Endometrium (tissue), 2 donors: Measurements from ENCODE around the gene IFNA13.
A peak's percentile ranks its signal among the peaks of the same experiment; 100 is the strongest.
"Not testable (repeated sequence)": the region's sequence is repeated elsewhere in the genome, so short reads cannot be mapped to it uniquely, and the experiment has no call there.

Source experiments
- FAIRE-seq: peaks from 2 replicates; lab custom pipeline; 2012; peaks lifted over from hg19 to GRCh38; lab: Jason Lieb, UNC
- donor health status: control.
- donor health status: control.

Gene IFNA13

GRCh38 chr9:21367957-21368356 lies at the start of gene IFNA13:
Gene IFNA13, minus strand, starts transcription at chr9:21368057. Its CDS starts 47 bp downstream, at chr9:21368010.
- FAIRE-seq = no peak

DNA sequence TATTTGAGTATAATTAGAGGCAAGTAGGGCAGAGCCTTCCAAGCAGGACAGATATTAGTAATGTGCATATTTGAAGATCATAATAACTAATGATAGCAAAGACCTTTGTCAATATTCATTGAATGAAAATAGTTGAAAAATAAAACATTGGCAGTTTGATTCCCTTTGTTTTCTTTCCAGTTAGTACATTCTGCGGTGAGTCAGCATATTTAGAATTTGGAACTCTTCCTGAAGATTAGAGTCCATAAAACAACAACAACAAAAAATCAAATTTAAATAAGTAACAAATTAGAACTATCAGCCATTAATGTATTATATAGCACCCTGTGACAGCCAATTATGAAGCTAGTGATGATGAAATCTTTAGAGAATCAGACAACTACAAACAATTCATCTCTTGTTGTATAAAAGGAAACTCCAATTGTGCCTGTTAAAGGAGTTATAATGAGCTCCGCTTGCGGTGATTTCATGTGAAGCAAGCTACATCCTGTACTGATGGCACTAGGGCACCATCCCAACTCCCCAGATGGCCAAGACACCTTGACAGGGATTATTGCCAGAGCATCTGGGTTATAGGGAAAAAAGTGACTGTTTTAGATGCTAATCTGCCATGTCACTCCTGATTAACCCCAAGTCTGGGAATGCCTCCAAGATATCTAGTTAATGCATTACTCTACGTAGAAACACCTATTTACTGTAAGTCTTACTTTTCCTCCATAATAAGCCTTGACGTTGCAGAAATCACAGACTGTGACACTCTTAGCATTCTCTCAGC lies 47.8 kb upstream of the IFNA13 start:
- no peak for FAIRE-seq

DNA sequence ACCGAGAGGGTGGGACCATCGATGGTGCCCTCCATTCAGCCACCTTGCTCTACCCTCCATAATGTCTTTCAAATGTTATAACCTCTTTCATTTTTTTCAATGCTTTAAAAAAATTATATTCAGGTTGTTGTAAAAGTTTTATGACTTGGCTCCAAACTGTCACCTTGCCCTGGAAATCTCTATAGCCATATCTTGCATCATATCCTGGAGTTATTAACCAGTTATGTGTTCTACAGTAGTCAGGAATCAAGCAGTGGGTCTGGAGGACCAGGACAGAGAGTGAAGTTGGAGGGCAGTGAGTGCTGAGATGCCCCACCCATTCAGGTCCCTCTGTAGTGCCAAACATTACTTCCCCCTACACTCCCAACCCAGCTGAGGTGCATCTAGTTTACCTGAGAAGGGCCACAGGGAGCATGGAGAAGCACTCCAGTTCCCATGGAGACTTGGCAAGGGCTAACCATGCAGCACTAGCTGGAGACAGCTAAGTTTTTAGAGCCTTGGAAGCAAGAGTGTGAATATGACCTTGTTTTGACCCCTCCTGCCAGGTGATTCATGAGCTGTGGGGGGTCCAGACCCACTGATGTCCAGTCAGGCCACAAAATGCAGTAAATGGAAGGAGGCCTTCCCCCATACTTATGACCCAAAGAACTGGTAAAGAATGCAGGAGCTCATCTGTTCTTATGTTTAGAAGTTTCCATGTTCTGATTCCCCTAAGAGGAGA lies 46.5 kb upstream of the IFNA13 start:
- FAIRE-seq = no peak

GRCh38 chr9:21413624-21414023 lies 45.8 kb upstream of the IFNA13 start:
- FAIRE-seq = no peak

GRCh38 chr9:21413151-21413550 lies 45.3 kb upstream of the IFNA13 start:
- FAIRE-seq = no peak

GRCh38 chr9:21412107-21412506 lies 44.2 kb upstream of the IFNA13 start:
- no peak for FAIRE-seq

DNA sequence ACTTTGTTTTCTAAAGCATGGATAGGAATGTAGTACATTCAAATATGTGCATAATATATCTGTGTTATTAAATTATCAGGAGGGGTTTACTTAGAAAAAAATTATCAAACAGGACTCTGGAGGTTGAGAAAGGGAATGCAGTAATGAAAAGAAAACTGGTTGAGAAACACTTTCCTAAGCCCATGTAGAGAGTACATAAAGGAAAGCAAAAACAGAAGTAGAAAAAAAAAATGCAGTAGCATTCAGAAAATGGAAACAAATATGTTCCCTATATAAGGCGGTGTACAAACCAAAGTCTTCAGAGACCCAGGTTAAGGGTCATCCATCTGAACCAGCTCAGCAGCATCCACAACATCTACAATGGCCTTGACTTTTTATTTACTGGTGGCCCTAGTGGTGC lies 41.0 kb upstream of the IFNA13 start, which contains the start of gene IFNA8:
Gene IFNA8, plus strand, starts transcription at position 301 of the 400 bp plus-strand sequence. Its CDS starts 60 bp downstream, at position 361.
- FAIRE-seq = no peak

DNA sequence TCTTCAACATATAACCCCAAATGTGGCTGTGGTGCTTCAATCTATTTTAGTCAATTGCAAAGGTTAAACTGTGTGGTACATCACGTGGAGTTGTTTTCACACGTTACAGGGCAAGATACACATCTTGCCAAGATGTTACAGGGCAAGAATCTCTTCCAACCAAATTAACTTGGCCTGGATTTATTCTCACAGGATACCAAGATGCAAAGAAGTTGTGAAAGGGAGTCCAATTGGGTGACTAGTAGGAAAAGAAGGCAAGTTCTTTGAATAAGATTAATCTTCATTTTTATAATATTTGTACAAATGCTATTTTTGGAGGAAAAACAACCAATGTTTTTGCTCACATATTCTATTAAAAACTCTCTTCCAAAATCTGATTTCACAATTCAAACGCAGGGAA lies 36.3 kb upstream of the IFNA13 start:
- FAIRE-seq = no peak

DNA sequence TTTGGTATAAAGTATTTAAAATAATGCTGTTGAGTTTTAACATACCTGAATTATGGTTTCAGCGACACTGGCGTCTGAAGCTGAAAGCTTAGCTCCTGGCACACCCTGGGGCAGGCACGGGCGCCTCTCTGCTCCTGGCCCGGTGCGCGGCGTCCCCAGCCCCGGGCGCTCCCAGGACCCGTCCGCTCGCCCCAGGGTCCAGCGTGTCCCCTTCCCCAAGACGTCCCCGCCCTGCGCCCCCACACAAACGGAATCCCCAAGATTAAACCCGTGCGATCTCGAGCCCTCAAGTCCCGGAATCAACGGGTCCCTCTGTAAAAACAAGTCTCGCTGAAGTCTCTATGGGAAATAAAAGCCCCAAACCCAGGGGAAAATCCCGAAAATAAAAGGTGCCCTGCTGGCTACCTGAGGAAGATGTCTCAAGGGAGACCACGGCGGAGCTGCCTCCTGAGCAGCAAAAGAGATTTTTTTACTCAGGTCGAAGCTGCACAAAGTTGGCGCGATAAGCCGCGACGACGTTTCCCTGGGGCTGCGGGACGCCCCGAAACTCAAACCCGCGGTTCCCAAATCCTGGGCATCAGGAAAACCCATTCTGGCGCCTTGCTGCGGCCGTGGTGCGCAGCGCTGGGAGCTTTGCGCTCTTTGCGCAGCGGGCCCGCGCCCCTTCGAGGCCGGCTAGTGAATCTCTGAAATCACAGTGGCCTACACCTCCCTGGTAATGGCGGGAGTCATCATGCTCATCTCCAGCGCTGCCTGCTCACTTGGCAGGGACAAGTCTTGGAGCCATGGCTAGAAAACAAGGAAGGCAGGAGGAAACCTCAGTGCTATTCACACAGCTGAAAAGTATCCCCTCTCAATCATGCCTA lies 34.8 kb upstream of the IFNA13 start:
- FAIRE-seq = no peak

DNA sequence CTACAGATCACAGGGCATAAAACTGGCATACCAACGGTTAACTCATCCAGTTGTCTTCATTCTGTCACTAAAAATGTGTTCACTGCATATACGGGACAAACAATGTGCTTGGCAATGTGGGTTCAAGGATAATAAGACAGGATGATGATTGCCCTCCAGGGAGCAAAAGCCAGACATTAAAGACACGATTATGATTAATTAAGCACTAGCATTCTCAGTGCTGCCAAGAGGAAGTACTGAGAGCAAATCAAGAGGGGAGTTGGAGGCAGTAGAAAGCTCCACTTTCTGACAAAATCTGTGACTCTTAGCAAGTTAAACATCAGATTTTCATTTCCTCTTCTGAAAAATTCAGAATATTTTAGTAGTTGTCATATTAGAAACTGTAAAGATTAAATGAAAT lies 32.1 kb upstream of the IFNA13 start:
- FAIRE-seq = no peak

DNA sequence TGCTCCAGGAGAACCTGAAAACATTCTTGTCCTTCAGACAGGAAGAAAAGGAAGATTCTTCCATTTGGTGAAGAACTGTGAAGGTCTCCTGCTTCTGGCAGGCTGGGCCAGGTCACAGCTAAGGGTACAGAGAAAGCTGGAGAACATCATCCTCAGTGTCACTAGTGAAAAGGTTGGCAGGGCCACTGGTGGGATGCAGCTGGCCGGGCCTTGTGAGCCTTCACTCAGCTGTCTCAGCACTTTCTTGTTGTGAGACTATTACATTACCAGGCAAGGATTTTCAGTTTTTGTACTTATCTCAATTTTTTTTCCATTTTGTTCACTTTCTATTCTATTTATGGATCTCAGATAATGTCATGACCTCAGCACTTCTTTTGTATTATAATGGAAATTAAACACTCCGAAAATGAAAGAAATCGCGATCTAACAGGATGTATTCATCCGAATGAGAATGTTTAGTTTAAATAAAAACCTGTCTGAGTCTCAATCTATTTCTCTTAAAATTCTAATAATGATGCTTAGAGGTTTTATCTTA lies 31.2 kb upstream of the IFNA13 start:
- FAIRE-seq = no peak

DNA sequence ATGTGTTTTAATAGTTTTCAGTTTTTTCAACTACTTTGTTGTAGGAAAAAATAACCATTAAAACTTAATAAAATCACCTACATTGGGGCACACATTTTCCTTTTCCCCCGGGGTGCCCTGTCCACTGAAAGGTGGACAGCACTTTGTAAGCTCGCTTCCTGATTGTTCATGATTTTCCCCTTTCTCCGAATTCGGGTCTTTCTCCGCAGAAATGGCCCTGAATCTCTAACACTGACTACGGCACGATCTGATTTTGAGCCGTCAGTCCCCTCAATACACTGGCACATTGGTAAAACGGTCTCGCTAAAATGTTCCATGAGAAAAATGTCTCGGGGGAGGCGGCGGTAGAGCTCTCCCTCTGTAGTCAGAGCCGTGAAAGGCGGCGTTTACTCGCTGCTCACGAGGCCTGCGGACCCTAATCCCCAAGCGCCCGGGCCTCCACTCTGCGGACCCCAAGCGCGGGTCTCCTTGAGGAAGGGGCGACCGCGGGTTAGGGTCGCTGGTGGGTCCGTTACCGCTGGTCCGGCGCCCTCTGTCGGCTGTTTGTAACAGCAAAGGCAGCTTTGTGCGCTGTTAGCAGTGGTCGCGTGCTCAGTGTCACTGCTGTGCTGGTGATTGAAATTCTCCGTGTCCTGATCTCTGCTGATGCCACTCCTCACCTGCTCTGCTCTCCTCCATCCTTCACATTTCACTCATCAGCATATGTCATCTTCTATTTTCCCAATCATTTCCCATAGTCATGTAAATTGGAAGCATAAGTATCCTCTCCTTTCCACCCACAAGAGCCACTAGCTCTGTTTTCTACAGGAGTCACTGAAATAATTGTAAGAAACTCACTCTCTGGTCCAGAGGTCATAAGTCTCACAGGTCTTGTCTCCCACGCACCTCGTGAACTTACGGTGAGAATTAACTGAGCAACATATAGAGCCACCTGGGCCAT lies 28.2 kb upstream of the IFNA13 start:
- no peak for FAIRE-seq

GRCh38 chr9:21392270-21392669 lies 24.4 kb upstream of the IFNA13 start:
- no peak for FAIRE-seq

DNA sequence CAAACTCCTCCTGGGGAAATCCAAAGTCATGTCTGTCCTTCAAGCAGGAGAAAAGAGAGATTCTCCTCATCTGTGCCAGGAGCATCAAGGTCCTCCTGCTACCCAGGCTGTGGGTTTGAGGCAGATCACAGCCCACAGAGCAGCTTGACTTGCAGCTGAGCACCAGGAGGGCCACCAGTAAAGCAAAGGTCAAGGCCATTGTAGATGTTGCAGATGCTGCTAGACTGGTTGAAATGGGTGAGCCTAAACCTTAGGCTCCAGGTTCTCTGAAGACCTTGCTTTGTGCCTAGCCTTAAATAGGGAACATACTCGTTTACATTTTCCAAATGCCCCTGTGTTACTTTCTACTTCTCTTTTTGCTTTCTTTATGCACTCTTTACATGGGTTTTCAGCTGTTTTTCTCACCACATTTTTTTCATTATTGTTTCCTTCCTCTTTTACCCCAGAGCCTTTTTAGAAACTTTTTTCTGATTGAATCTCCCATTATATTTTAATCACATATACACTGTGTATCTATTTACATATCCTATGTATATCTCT lies 17.3 kb upstream of the IFNA13 start, which contains the start of gene IFNA2:
Gene IFNA2, minus strand, starts transcription at position 268 of the 540 bp plus-strand sequence. Its CDS starts 69 bp downstream, at position 199.
- FAIRE-seq = no peak

GRCh38 chr9:21383627-21384026 lies 15.8 kb upstream of the IFNA13 start:
- no peak for FAIRE-seq

DNA sequence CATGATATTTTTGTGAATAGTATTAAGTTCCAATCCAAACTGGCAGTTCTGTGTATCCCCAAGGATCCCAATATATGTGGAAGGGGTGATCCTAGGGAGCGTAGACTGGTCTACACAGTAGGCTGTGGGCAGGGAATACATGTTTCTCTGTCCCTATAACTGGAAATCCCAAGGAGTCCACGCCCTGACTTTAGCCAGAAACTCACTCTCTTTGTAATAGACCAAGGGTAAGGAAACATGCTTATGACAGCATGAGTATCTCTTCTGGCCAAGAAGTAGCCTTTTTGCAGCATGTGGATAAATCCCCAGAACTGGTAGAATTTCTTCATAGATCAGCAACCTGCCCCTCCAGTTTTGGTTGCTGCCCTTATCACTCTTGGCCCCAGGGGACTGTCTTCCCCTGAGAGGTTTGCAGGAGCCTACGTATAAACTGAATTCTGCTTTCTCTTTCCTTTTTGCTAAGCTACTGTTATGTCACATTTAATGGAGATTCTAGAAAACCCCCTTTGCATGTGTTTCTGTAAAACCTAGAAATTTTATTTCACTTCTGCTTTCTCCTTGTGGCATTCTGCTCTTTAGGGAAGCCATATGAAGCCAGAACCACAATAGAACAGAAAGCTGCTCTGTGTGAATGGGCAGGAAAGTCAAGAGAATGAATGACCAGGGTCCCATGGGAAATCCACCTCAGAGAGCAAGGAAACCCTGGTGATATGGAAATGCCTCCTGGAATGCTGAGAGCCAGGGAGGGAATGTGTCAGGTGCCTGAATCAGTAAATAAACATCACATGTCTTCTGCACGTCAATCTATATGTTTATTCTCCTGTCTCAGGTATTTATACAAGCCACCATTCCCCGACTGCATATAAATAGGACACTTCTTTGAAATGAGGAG lies 13.8 kb upstream of the IFNA13 start:
- FAIRE-seq = no peak

DNA sequence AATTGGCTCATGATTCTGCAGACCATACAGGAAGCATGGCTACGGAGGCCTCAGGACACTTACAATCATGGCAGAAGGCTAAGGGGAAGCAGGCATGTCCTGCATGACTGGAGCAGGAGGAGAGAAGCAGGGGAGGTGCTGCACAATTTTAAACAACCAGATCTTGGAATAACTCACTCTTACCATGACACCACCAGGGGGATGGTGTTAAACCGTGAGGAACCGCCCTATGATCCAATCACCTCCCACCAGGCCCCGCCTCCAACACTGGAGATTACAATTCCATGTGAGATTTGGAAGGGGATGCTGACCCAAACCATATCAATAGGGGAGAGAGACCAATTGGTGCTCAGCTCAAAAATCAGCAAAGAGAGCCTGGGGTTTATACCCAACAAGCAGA lies 3.6 kb upstream of the IFNA13 start:
- FAIRE-seq = not testable (repeated sequence)

DNA sequence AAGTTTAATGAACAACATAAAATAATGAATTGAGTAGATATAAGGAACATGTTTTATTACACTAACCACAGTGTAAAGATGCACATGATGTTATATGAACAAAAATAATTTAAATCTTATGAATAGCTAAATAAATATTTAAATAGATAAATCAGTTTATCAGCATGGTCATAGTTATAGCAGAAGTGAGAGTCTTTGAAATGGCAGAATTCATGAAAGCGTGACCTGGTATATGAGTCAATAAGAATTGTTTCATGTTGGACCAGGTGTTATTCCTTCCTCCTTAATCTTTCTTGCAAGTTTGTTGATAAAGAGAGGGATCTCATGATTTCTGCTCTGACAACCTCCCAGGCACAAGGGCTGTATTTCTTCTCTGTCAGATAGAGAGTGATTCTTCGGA lies 688 bp downstream of the IFNA13 start:
- FAIRE-seq = peak; percentile 80

GRCh38 chr9:21362287-21362686 lies 5.6 kb downstream of the IFNA13 start:
- FAIRE-seq = no peak
